ENCODE measurements around the gene GDF10.

Gene GDF10

DNA sequence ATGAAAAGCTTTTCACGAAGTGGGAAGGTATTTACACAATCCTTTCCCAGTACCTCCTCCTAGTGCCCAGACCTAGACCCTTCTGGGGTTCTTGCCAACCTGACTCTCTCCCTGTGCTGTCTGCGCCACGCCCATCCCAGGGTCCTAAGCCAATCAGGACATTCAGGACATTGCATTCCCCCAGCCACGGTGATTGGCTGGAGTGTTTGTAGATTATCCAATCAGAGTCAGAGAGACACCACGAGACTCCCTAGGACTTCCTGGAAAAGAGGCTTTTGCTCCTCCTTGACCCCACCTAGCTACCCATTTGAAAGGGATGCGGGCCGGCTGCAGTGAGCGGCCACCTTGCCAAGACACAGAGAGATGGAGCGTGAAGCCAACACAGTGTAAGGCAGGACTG, 18.7 kb downstream of the GDF10 start:
- FAIRE-seq = no peak

DNA sequence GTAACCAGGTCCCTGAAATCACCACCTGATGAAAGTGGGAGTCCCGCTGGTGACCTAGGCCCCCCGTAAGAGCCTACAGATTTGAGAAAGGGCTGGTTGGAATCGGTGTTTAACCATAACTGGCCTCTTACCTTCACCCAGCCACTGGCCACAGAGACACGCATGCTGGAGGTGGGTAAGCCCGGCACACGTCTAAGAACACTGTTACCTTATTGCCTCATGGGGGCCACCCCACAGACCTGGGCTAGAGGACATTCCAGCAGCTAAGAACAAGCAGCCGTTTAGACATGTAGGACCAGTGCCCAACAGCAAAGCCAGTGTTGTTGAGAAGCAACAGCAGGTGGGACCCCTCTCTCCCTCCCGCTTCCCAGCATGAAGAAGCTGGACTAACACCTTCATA, 19.8 kb downstream of the GDF10 start:
- FAIRE-seq = no peak

DNA sequence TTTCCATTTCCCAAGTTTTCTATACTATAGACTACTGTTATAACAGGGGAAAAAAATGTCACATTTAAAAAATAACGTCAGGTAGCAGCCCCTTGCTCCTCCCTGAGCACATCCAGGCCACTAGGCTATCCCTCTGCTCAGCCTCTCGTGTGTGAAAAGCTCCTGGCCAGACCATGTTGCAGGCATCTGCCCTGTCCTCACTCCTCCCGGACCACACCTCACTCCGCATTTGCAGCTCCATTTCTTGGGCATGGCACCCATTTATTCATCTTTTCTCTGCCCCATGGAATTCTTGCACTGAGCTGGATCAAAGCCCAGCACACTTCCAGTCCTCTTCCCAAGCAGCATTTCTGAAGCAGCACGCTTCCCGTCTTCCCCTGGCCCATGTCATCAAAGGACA, 20.8 kb downstream of the GDF10 start:
- FAIRE-seq = no peak

DNA sequence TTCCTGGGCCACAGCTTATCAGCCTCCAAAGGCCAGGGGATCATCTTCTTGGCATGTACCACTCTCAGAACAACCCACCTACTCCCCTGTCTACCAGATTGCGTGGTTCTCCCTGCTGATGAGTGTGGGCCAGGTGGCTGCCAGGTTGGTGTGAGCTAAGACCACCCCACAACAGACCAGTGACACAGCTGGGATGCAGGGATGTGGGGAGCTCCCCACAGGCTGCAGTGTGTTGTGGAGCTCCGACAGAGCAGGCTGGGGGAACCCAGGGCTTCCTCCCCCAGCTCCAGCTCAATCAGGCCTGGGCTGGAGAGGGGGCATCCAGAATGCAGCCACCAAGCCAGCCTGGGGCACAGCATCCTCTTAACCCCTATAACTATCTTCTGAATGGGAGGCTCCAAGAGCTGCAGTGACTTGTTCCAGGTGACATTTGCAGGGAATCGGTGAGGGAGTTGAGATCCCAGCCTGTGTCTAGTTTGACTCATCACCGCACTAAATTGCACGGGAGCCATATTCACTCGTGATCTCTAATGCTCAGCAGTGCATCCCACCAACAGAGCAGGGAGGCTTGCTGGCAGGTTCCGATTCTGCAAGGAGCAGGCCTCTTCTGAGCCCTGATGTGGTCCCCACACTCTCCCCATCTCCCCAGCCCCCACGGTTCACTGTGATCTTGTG, 21.7 kb downstream of the GDF10 start:
- FAIRE-seq = no peak

DNA sequence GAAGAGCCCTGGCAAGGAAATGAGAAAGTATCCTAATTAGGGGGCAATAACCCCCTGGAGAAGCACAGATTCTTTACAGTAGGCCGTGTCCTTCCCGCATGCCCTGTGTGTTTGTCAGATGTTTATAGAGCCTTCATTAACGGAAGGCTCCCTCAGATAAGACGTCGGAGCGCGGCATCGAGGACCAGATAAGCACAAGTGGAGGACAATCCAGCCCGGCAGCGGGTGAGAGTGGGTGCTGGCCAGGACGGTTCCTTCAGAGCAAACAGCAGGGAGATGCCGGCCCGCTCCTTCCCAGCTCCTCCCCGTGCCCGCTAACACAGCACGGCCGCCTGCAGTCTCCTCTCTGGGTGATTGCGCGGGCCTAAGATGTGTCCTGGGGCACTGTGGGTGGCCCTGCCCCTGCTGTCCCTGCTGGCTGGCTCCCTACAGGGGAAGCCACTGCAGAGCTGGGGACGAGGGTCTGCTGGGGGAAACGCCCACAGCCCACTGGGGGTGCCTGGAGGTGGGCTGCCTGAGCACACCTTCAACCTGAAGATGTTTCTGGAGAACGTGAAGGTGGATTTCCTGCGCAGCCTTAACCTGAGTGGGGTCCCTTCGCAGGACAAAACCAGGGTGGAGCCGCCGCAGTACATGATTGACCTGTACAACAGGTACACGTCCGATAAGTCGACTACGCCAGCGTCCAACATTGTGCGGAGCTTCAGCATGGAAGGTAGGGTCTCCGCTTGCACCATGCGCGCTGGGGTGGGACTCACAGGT, 22.5 kb downstream of the GDF10 start, which contains the start of gene GDF2:
Gene GDF2, plus strand, starts transcription at position 155 of the 762 bp plus-strand sequence. Its CDS starts 215 bp downstream, at position 370.
- no peak for FAIRE-seq

DNA sequence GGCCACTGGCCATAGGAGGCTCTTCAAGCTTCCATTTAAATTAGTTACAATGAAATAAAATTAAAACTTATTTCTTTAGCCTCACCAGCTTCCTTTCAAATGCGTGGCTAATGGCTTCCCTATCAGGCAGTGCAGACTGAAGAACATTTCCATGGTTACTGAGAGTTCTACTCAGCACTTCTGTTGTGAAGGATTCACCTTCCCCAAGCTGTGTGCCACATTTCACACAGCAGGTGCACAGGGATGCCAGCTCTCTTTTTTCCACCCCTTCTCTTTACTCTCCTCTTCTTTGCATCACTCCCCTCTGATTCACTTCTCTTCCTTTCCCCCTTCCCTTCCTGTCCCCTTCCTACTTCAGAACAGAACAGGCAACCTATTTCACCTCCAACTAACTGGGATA, 23.1 kb downstream of the GDF10 start:
- no peak for FAIRE-seq

DNA sequence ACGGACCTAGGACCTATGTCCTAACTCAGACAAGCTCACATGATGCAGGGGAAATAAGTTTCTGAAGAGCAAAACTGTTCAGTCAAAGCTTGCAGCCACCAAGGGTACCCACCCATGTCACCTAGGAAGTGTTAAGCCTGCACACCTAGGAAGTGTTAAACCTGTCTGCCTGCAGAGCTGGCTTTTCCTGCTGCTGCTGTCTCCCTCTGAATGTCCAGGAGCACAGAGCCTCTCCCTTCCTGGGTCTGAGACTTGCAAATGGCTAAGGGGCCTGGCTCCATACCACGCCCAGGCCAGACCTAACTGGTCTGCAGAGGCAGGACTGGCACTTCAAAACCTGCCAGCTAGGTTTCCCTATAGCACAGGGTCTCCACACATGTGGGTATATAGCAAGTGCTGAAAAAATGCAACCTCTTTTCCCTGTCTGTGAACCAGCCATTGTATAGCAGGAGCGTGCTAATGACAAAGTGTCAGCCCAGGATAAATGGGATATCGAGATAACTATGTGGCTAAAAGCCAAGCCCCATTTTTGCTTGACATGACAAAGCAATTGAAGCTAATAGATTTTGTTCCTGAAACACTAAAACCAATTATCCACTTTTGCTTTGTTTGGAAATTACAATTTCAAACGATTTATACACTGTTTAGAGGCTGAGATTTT, 23.8 kb downstream of the GDF10 start:
- FAIRE-seq = no peak

DNA sequence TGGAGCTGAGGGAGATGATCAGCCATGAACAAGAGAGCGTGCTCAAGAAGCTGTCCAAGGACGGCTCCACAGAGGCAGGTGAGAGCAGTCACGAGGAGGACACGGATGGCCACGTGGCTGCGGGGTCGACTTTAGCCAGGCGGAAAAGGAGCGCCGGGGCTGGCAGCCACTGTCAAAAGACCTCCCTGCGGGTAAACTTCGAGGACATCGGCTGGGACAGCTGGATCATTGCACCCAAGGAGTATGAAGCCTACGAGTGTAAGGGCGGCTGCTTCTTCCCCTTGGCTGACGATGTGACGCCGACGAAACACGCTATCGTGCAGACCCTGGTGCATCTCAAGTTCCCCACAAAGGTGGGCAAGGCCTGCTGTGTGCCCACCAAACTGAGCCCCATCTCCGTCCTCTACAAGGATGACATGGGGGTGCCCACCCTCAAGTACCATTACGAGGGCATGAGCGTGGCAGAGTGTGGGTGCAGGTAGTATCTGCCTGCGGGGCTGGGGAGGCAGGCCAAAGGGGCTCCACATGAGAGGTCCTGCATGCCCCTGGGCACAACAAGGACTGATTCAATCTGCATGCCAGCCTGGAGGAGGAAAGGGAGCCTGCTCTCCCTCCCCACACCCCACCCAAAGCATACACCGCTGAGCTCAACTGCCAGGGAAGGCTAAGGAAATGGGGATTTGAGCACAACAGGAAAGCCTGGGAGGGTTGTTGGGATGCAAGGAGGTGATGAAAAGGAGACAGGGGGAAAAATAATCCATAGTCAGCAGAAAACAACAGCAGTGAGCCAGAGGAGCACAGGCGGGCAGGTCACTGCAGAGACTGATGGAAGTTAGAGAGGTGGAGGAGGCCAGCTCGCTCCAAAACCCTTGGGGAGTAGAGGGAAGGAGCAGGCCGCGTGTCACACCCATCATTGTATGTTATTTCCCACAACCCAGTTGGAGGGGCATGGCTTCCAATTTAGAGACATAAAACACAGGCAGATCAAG, 25.6 kb downstream of the GDF10 start:
- no peak for FAIRE-seq

DNA sequence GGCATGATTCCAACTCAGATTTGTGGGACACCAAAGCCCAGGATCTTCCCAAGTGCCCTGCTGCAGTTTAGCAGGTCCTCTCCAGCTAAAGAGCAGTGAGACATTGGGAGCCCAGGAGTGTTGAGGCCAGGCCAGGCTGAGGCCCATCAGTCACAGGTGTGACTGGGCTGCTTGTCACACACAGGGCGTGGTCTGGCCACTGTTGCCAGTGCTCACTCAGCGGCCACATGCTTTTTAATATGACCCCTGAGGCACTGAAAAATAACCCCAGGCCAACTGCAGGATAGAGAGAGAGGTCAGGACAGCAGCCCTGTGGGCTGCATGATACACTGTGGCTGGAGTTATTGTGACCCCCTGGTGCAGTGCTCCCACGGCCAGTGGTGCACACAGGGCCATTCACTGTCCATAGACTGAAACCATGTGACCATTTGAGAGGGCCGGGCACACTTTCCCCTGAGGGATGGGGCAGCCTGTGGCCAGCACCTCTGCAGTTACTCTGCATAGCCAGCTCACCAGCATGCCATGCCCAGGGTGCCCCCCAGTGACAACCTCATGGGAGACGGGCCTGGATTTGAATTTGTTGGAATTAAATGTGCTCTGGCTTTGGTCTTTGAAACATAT, 26.4 kb downstream of the GDF10 start:
- no peak for FAIRE-seq

DNA sequence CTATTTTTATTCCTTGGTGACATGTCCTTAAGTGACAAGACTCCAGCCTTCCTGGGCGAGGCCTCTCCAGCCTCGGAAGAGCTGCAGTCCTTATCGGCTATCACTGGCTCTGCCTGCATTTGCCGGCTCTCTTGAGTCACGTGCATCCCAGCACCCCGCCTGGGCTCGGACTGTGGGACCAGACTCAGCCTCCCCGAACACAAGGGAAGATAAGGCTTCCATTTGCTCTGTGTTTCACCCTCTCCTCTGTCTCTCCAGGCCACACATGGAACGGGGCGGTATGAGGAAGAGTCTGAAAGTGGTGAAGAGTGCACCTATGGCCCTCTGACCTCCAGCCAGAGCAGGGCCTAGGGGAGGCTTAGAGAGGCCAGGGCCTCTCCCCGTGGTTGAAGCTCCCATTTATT, 26.9 kb downstream of the GDF10 start:
- no peak for FAIRE-seq

DNA sequence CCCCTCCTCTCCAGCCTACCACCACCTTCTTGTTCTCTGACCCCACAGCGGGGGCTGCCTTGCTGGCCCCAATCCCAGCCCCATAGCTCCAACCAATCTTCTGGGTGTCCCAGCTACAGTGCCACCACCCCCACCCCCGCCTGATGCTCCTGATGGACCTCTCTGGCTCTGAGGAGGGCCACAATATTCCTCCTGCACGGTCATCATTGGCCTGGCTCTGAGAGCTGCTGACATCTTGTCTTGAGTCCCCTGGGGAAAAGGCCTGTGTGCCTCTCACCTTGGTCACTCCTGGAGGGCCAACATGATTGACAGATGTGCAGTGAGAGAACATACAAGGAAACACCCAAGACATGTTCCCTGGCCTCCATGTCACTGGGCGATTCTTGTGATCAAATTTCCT, 29.9 kb downstream of the GDF10 start:
- FAIRE-seq = no peak

DNA sequence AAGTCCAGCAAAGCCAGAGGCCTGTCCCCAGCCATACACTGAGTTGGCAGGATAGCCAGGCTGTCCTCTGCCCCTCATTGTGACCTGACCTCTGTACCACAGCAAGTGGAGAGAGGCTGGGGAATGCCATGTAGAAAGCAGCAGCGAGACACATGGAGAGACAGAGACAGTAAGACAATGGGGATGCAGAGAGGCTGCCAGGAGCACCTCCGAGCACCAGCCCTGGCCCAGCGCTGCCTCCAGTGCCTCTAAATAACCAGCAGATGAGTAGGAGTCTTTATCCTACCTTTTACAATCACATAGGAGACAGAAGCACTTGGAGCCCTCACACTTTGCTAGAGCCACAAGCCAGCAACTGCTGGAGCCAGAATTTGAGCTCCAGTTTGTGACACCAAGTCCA, 30.4 kb downstream of the GDF10 start:
- FAIRE-seq = no peak

DNA sequence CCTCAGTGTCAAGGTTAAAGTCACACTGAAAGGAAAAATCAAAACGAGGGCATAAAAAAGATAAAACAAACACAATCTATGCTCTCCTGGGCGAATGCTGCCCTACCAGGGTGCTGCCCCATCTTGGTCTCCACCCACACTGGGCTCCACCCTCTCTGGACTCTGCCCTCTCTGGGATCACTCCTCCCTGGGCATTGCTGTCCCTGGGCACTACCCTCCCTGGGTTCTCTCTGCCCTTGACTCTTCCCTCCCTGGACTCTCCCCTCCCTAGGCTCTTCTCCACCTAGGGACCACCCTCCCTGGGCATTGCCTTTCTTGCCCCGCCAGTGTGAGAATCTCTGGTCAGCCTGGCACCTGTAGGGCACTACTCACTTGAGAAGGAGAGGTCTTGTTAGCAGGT, 30.8 kb downstream of the GDF10 start:
- no peak for FAIRE-seq

DNA sequence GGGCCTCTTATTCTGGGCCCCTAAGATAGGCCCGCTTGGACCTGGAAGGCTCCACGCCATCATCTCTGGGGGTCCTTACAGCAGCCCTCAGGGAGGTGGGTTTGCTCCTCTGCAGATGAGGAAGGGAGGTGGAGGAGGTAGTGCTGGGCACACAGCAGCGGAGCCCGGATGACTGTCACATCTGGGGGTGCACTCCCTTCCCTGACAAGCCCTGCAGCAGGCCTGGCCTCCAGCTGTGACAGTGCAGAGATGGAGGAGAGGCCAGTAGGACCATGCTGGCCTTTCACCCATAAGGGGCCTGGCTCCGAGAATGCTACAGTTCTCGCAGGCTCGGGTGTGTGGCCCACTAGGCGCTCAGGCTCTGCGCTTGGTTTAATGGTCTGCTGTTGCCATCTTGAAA, 31.5 kb downstream of the GDF10 start:
- FAIRE-seq = no peak

DNA sequence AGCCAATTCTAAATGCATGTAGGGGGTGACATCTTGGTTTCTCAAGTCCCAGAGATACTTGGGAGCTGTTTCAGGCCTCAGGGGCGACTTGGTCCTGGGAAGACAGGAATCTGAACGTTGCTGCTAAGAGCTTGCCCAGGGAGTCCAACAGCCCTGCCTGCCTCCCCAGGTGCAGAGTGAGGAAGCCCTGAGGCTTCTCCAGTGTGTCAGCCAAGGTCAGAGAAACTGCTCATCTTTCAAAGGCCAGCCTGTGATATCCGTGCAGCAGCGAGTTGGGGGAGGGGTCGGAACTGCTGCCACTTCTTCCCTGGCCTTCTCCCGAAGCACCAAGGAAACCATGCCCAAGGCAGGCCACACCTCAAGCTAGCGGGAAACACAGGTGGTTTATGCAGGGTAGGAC, 32.0 kb downstream of the GDF10 start:
- FAIRE-seq = no peak

DNA sequence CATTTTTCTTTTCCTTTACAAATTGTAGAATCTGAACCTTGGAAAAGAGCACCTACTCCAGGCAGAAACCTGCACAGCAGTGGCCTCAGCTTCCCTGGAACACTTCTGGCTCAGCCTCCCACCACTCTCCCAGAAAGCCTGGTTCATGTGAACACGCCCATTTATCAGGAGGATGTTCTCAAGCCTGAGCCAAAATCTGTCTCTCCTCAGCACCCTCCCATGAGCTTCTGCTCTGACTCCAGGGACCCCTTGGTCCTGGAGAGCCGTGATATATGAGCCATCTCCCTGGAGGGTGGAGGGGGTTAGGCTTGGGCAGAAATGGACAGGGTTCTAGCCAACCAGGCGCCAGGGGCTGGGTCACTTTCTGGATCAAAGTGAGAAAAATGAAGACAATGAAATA, 32.4 kb downstream of the GDF10 start:
- FAIRE-seq = no peak

DNA sequence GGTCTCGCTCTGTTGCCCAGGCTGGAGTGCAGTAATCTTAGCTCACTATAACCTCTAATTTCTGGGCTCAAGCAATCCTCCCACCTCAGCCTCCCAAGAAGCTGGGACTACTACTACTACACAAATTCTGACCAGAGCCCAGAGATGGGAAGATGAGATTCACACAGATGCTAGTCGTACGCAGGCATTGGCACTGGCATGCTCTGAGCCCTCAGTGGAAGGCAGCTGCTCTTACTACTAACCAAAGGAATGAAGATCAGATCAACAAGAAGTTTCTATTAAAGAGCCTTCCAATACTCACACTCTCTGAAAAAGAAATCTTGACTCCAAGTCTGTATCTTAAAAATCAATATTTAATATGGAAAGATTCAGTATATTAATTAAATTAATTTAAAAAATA, 32.9 kb downstream of the GDF10 start:
- no peak for FAIRE-seq

DNA sequence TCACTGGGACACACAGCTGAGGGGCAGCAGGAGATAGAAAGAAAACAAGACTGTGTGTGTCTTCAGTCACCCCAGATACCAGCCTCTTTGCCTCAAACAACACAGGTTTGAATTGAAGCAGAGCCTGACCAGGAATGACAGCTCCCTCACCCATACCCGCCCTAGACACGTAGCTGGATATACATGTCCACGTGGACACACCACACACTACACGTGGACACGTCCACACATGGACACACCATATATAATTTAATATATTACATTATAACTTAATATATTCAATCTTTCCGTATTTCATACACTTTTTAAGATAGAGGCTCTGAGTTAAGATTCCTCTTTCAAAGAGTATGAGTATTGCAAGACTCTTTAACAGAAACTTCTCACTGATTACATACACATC, 33.5 kb downstream of the GDF10 start:
- FAIRE-seq = no peak

DNA sequence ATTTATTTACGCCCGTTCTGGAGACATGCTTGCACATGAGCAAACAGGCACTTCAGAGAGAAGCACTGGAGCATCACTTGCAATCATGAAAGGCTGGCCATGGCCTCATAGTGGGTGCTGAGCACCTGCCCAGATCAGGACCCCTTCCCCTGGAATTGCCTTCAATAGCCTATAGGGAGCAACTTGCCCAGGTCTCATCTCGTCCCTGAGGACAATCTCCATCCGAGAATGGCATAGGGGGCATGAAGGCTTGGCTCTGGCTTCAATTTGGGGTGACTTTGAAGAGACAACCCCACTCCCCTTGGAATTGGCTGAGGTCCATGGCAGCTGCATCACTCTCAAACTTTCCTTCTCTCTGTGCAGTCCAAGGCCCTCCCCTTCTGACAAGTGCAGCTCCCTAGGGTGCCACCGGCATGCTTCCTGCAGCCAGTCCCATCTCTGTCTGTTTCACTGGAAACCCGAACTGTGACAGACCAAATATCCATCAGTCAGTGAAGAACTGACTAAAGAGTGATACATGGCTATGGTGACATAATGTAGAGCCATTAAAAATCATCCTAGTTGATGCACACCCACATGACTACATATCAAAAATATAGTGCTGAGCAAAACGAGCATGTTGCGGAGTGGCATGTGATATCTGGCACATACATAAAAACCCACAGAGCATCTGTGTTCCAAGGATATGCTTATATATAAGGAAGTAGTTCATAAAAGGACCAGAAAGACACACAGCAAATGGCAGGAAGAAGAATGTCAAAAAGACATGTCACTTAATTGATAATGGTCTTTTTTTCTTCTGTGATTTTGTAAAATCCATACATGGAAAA, 34.7 kb downstream of the GDF10 start:
- no peak for FAIRE-seq

DNA sequence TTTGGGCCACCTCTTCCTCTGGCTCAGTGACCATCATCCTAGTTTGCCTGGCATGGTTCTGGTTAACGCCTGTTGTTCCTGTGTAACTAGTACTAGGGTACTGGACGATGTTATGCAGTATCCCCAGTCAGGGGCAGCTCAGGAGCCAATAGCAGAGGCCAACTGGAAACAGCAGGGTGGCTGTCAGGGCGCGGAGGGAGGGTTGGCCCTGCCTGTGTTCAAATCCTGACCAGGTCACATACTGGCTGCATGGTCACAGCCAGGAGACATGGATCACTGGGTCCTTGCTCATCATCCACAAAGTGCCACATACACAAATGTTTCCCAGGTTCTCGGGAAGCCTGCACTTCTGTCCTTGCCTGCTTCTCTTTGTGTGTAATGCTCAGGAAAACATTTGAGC, 35.9 kb downstream of the GDF10 start:
- FAIRE-seq = no peak

DNA sequence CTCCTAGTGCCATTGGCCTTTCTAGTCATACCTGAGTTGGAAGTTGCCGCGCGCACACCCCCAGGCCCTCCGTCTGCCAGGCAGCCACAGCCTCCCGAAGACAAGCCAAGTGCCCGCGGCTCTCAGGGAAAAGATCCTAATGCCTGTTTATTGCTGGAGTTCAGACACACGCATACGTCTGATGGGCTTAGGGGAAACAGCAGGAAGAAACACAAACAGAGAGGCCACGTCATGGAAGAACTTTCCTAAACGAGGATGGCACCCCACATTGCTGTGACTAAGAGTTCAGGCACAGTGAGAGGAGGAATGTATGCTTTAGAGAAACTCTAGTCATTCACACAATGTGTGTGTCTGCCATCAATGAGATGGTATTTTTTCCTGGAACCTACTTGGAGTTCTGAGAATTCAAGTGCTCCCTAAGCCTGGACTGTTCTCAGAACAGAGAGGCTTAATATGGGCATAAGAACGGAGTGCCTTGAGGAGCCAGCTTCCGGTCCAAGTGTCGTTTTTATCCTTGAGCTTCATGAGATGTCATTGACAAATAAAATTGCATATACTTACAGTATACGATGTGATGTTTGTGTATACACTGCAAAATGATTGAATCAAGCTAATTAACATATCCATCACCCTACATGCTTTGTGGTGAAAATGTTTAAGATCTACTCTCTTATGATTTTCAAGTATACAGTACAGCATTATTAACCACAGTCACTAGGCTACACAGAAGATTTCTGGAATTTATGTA, 36.6 kb downstream of the GDF10 start:
- no peak for FAIRE-seq

Data from TTC549 (cell line).